Activated CD4-positive, alpha-beta T cell treated with anti-CD3 and anti-CD28 coated beads for 36 hours (primary cell): Measurements from ENCODE around the gene RFFL. TPM values are rescaled to one million over a fixed set of nuclear protein-coding genes. Genes with fewer than 3 reads are reported as not detected.
A peak's percentile ranks its signal among the peaks of the same experiment; 100 is the strongest.
"Not testable (repeated sequence)": the region's sequence is repeated elsewhere in the genome, so short reads cannot be mapped to it uniquely, and the experiment has no call there.

Source experiments
- ATAC-seq: fragments of 200-7000 bp; cut with Tn5 transposase; one replicate; pipeline ENCODE4 v1.10.0; 2021; ENCODE audit warnings: mild to moderate bottlenecking, moderate library complexity
- CTCF ChIA-PET: fragments of 350-600 bp; sonication (Branson Sonifier 250); formaldehyde crosslinking; loops from one replicate; lab custom pipeline; 2021; ENCODE audit warnings: antibody characterized with exemption; lab: Charles Lee
- POLR2A ChIA-PET: fragments of 350-600 bp; sonication (Branson Sonifier 250); formaldehyde crosslinking; loops from one replicate; lab custom pipeline; 2021; ENCODE audit warnings: antibody characterized with exemption, inconsistent platforms; lab: Charles Lee
- DNase-seq: peaks from one replicate; pipeline ENCODE4 v3.0.0-alpha.2; 2020
- H3K27ac Mint-ChIP-seq: one replicate; pipeline ENCODE4 v1.8.0; 2021; ENCODE audit warnings: mixed read lengths
- H3K27me3 Mint-ChIP-seq: one replicate; pipeline ENCODE4 v1.8.0; 2021; ENCODE audit warnings: mixed read lengths
- H3K36me3 Mint-ChIP-seq: one replicate; pipeline ENCODE4 v1.8.0; 2021; ENCODE audit warnings: low read depth, mixed read lengths
- H3K4me1 Mint-ChIP-seq: one replicate; pipeline ENCODE4 v1.8.0; 2021; ENCODE audit warnings: mixed read lengths
- H3K4me3 Mint-ChIP-seq: one replicate; pipeline ENCODE4 v1.8.0; 2021; ENCODE audit warnings: mild to moderate bottlenecking, moderate library complexity, mixed read lengths
- H3K9me3 Mint-ChIP-seq: one replicate; pipeline ENCODE4 v1.8.0; 2021; ENCODE audit warnings: low read depth, mixed read lengths
- intact Hi-C, 2 experiments: fragments of 100-400 bp; cut with DNase I in 1 of 2; cut with micrococcal nuclease in 1 of 2; formaldehyde crosslinking; loops; one replicate each; pipeline versions ENCODE4 v1.14.2 to v1.15.1; 2022 to 2024; cut with DNase I, micrococcal nuclease
- total RNA-seq, 2 experiments: library from RNA; stranded (reverse); gene quantifications; one replicate each; pipeline ENCODE4 v1.2.3, GENCODE V29; 2021

Gene RFFL
- total RNA-seq, 2 experiments from 2014 or later: 19.2 to 22.9 TPM

DNA sequence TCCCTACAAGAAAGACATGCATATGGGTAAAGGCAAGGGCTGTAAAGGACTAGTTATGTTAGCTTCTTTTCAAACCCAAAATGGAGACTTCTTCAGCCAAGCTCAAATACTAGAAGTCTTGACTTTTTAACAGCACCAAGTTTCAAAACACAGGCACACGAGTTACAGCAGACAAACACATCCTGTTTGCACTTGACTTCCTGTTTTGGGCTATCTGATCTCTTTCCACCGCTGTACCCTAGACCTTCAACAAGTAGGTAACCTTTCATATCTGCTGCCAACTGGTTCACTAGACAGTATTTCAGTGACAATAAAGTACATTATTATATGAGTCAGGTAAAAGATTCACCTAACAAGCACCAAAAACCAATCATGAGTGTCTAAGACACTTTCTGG is 12.3 kb downstream of the RFFL start:
- H3K4me1 Mint-ChIP-seq: peaks cover 84% of the 10 kb centered on the region
- intact Hi-C loops: loop anchor here (1.0 kb wide), 1 partner anchor 12 kb away; the partner anchor contains the start of gene RFFL (in 2 of the 2)
- no peaks in the 10 kb centered on the region for H3K27me3 Mint-ChIP-seq
- DNase-seq (peak; percentile 29), ATAC-seq (peak; percentile 36)
- peaks cover 9% of the 10 kb centered on the region for H3K36me3 Mint-ChIP-seq
- H3K27ac Mint-ChIP-seq: peak overlapping the region; percentile 78
- ChIA-PET CTCF (no interaction called here), POLR2A (interaction anchor here (1.0 kb wide), 1 partner anchor 39 kb away, joined by 4 read pairs; no protein-coding TSS in a partner anchor)
- H3K4me3 Mint-ChIP-seq: peak overlapping the region; percentile 40
- H3K9me3 Mint-ChIP-seq: no peaks in the 10 kb centered on the region

GRCh38 chr17:35050170-35050569 is 13.3 kb downstream of the RFFL start:
- Mint-ChIP-seq H3K27ac (no peak overlapping the region), H3K36me3 (peaks cover 5% of the 10 kb centered on the region), H3K27me3 (no peaks in the 10 kb centered on the region), H3K9me3 (no peaks in the 10 kb centered on the region), H3K4me1 (peaks cover 87% of the 10 kb centered on the region), H3K4me3 (no peak overlapping the region)
- ChIA-PET CTCF (no interaction called here), POLR2A (interaction anchor here (0.7 kb wide), 1 partner anchor 70 kb away, joined by 6 read pairs; no protein-coding TSS in a partner anchor)
- DNase-seq (no peak), ATAC-seq (no peak)
- intact Hi-C loops: no loop called here

DNA sequence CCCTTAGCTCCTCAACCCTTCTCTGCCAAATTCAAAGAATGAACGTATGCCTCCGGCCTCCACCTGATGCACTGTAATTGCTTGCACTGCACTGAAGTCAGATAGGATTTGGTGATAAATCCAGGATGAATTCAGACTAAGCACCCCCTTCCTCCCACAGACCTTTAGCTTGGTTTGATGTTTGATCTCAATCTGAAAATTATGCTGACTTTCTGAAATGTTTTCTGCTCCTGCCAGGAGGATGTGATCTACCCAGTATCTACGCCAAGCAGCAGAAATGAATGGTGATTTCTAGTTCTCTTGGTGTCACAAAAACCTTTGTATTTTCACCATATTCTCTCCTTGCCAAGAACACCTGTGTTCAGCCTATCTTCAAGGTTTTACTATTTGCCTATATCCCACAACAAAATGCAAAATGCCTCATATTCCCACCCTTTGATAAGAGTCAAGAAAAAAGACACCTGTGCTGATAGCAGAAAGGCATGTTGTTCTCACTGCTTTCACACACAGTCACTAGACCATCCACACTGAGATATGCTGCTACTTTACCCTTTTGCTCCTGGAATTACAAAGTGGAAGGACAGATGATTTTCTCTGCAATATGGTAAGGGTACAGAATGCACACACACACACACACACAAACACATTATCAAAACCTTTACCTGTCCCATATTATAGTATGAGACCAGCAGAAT is 14.7 kb downstream of the RFFL start:
- DNase-seq: no peak
- Mint-ChIP-seq H3K36me3 (no peaks in the 10 kb centered on the region), H3K9me3 (no peaks in the 10 kb centered on the region), H3K4me1 (peaks cover 89% of the 10 kb centered on the region), H3K27me3 (no peaks in the 10 kb centered on the region), H3K4me3 (peak overlapping the region; percentile 9), H3K27ac (peak overlapping the region; percentile 74)
- POLR2A ChIA-PET: interaction anchor here (1.2 kb wide), 1 partner anchor 15 kb away, joined by 3 read pairs; the partner anchor contains the start of gene RFFL
- ATAC-seq: no peak
- CTCF ChIA-PET: interaction anchor here (1.2 kb wide), 1 partner anchor 39 kb away, joined by 3 read pairs; no protein-coding TSS in a partner anchor
- intact Hi-C loops: no loop called here

GRCh38 chr17:35046740-35047283 is 16.7 kb downstream of the RFFL start:
- no peaks in the 10 kb centered on the region for H3K27me3 Mint-ChIP-seq
- no peaks in the 10 kb centered on the region for H3K9me3 Mint-ChIP-seq
- ChIA-PET CTCF (interaction anchor here (0.6 to 2.5 kb wide), 14 partner anchors 8 to 408 kb away, joined by 3 to 16 read pairs (median 4); partner anchors contain the start of gene RFFL), POLR2A (interaction anchor here (0.6 to 1.9 kb wide), 11 partner anchors 8 to 141 kb away, joined by 3 to 19 read pairs (median 5); partner anchors contain the start of gene RFFL)
- ATAC-seq (peak; percentile 95), DNase-seq (peak; percentile 78)
- H3K4me1 Mint-ChIP-seq: peaks cover 80% of the 10 kb centered on the region
- no peaks in the 10 kb centered on the region for H3K36me3 Mint-ChIP-seq
- peak overlapping the region; percentile 71 for H3K4me3 Mint-ChIP-seq
- peak overlapping the region; percentile 91 for H3K27ac Mint-ChIP-seq
- intact Hi-C loops: loop anchor here (1.0 to 2.0 kb wide), 7 partner anchors 16 to 66 kb away; partner anchors contain the start of genes LIG3 (in 2 of the 2) and RFFL (in 2 of the 2)

DNA sequence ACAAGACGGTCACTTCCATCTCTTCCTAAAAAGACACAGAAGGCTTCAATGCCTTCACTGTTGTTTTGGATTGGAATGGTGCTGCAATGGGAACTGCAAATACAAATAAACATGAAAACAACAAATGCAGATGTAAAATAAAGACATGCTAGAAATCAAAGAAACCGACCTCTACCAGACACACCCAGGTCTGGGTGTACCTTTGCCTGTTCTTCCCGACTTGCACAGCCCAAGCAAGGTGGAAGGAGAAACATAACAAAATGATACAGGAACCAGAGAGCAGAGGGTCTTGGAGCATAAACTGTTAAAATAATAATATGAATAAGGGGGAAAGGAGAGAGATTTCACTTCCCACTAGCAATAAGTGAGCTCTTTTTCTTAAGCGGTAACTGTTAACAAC is 17.3 kb downstream of the RFFL start:
- H3K36me3 Mint-ChIP-seq: no peaks in the 10 kb centered on the region
- no peak for DNase-seq
- peaks cover 74% of the 10 kb centered on the region for H3K4me1 Mint-ChIP-seq

DNA sequence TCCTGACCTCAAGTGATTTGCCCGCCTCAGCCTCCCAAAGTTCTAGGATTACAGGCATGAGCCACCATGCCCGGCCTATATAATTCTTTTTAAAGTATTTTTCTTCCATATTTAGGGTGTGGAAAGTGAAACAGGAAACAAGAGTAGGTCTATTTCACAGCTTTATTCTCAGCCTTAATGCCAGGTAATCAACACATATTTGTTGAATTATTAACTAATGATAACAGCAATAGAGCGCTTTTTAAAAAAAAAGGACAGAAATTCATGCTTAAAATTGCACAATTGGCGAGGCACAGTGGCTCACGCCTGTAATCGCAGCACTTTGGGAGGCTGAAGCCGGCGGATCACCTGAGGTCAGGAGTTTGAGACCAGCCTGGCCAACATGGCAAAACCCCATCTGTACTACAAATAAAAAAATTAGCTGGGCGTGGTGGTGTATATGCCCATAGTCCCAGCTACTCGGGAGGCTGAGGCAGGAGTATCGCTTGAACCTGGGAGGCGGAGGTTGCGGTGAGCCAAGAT is 18.0 kb downstream of the RFFL start:
- H3K36me3 Mint-ChIP-seq, H3K27me3 Mint-ChIP-seq, H3K9me3 Mint-ChIP-seq, ATAC-seq, POLR2A ChIA-PET, DNase-seq, intact Hi-C loops: not testable (repeated sequence)
- Mint-ChIP-seq H3K27ac (peak overlapping the region; percentile 91), H3K4me1 (peaks cover 73% of the 10 kb centered on the region), H3K4me3 (peak overlapping the region; percentile 71)
- CTCF ChIA-PET: interaction anchor here (1.1 to 2.5 kb wide), 3 partner anchors 18 to 44 kb away, joined by 3 to 16 read pairs (median 12); partner anchors contain the start of gene RFFL

More for the DNA sequence above, 17.3 kb downstream of the RFFL start:
- ATAC-seq: no peak
- Mint-ChIP-seq H3K27me3 (no peaks in the 10 kb centered on the region), H3K9me3 (no peaks in the 10 kb centered on the region), H3K27ac (peak overlapping the region; percentile 91), H3K4me3 (peak overlapping the region; percentile 71)
- ChIA-PET CTCF (interaction anchor here (0.6 to 2.5 kb wide), 15 partner anchors 9 to 408 kb away, joined by 3 to 16 read pairs (median 4); partner anchors contain the start of gene RFFL), POLR2A (interaction anchor here (0.6 to 1.9 kb wide), 10 partner anchors 8 to 142 kb away, joined by 3 to 19 read pairs (median 5); partner anchors contain the start of gene RFFL)
- intact Hi-C loops: loop anchor here (1.0 to 2.0 kb wide), 7 partner anchors 17 to 65 kb away; partner anchors contain the start of genes LIG3 (in 2 of the 2) and RFFL (in 2 of the 2)

GRCh38 chr17:35044181-35044580 is 19.3 kb downstream of the RFFL start:
- POLR2A ChIA-PET: no interaction called here

GRCh38 chr17:35041390-35041789 is 22.1 kb downstream of the RFFL start:
- intact Hi-C loops: no loop called here
- Mint-ChIP-seq H3K27ac (no peak overlapping the region), H3K36me3 (peaks cover 6% of the 10 kb centered on the region), H3K9me3 (peaks cover 2% of the 10 kb centered on the region), H3K4me3 (no peak overlapping the region), H3K4me1 (peaks cover 53% of the 10 kb centered on the region), H3K27me3 (no peaks in the 10 kb centered on the region)
- ChIA-PET POLR2A (interaction anchor here (0.5 to 0.6 kb wide), 2 partner anchors 14 to 19 kb away, joined by 3 read pairs; no protein-coding TSS in a partner anchor), CTCF (interaction anchor here (0.9 to 1.9 kb wide), 4 partner anchors 12 to 27 kb away, joined by 3 to 10 read pairs (median 5); no protein-coding TSS in a partner anchor)
- no peak for ATAC-seq
- DNase-seq: no peak

More at GRCh38 chr17:35044181-35044580, 19.3 kb downstream of the RFFL start:
- Mint-ChIP-seq H3K27ac (peak overlapping the region; percentile 55), H3K4me3 (no peak overlapping the region), H3K36me3 (peaks cover 6% of the 10 kb centered on the region), H3K4me1 (peaks cover 63% of the 10 kb centered on the region), H3K9me3 (peaks cover 2% of the 10 kb centered on the region), H3K27me3 (no peaks in the 10 kb centered on the region)
- ATAC-seq (no peak), DNase-seq (no peak)
- CTCF ChIA-PET: no interaction called here
- intact Hi-C loops: no loop called here

DNA sequence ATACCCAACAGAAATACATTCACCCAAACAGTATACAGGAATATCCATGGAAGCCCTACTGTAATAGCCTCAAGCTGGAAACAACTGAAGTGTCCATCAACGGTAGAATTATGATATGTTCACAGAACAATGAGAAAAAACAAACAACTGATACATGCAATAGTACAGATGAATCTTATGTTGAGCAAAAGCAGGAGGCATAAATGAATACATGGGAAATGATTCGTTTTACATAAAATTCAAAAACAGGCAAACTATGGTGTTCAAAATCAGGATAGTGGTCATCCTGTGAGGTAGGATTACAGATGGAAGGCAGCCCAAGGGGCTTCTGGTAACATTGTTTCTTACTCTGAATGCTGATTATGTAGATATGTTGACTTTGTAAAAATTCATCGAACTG is 25.1 kb downstream of the RFFL start:
- intact Hi-C loops: no loop called here
- Mint-ChIP-seq H3K27me3 (no peaks in the 10 kb centered on the region), H3K36me3 (peaks cover 6% of the 10 kb centered on the region), H3K4me3 (no peak overlapping the region), H3K4me1 (peaks cover 29% of the 10 kb centered on the region), H3K27ac (no peak overlapping the region), H3K9me3 (peaks cover 2% of the 10 kb centered on the region)
- peak; percentile 44 for ATAC-seq
- CTCF ChIA-PET: no interaction called here
- POLR2A ChIA-PET: no interaction called here
- no peak for DNase-seq

GRCh38 chr17:35030780-35031179 is 32.7 kb downstream of the RFFL start:
- H3K9me3 Mint-ChIP-seq: no peaks in the 10 kb centered on the region
- CTCF ChIA-PET: interaction anchor here (1.4 kb wide), 1 partner anchor 8 kb away, joined by 6 read pairs; no protein-coding TSS in a partner anchor
- ATAC-seq: no peak
- intact Hi-C loops: no loop called here
- peaks cover 8% of the 10 kb centered on the region for H3K36me3 Mint-ChIP-seq
- DNase-seq: no peak
- H3K27me3 Mint-ChIP-seq: no peaks in the 10 kb centered on the region
- no peak overlapping the region for H3K27ac Mint-ChIP-seq
- H3K4me1 Mint-ChIP-seq: peaks cover 28% of the 10 kb centered on the region
- no peak overlapping the region for H3K4me3 Mint-ChIP-seq
- POLR2A ChIA-PET: no interaction called here
